ENCODE results near the gene PBX3. TPM values are rescaled to one million over a fixed set of nuclear protein-coding genes. Genes with fewer than 3 reads are reported as not detected.

PBX3 gene
- total and polyA plus RNA-seq, 9 of the 15 experiments (the other 6 are each of a cell fraction or from before 2014, with no cell fraction given) = 0.14 to 5.8 (median 0.92) TPM

- no peak for FAIRE-seq
- Histone ChIP-seq H3K27me3 (ENCODE audit: control insufficient read depth in 2 of 2, insufficient read depth in 2 of 2, low read length in 2 of 2) (peaks cover 10 to 44% of the 10 kb centered on the region in 2 experiments; a peak in 4 of 5 replicates), H3K9me3 (replicated peaks; ENCODE audit: control insufficient read depth, insufficient read depth, low read depth, low read length) (no peaks in the 10 kb centered on the region), H3K4me1 (replicated peaks in 1 of 2; ENCODE audit: control insufficient read depth in 2 of 2, insufficient read depth in 2 of 2, low read length in 2 of 2) (no peaks in the 10 kb centered on the region; a peak in 1 of 5 replicates), H3K27ac (ENCODE audit: extremely low read depth, low read depth, low read length) (no peak overlapping the region), H3K4me2 (ENCODE audit: insufficient read depth, low read length) (no peak overlapping the region), H3K36me3 (ENCODE audit: control insufficient read depth, insufficient read depth, low read length) (no peaks in the 10 kb centered on the region), H4K20me1 (replicated peaks; ENCODE audit: control insufficient read depth, insufficient read depth, low read length) (peaks cover 3% of the 10 kb centered on the region; the same call in 1 of the 2 replicates), H3K9me1 (ENCODE audit: control insufficient read depth, insufficient read depth, low read length) (no peaks in the 10 kb centered on the region), H3K79me2 (ENCODE audit: control insufficient read depth, insufficient read depth, low read length) (no peaks in the 10 kb centered on the region), H3K4me3 (no peak overlapping the region), H3K9ac (ENCODE audit: insufficient read depth in 1 of 2, low read depth in 2 of 2, low read length in 2 of 2) (no peak overlapping the region), H2AFZ (ENCODE audit: low read depth, low read length) (no peak overlapping the region)
- ATAC-seq = no peak
- BruUV-seq (replicated peaks) = no TSS peak
- 6% methylated on average over 9 of the region's 12 CpGs for WGBS (ENCODE audit: insufficient coverage, low coverage, missing lambda C conversion rate)
- CTCF ChIA-PET (ENCODE audit: low intra/inter-chr PET ratio) = no interaction called here
- POLR2A ChIA-PET = no interaction called here
- DNase-seq (ENCODE audit: extremely low read depth in 1 of 4, low spot score in 3 of 4) = no peak
- intact Hi-C loops (cut with micrococcal nuclease) (no loop called here), in situ Hi-C loops (cut with MboI) (no loop called here)
- TF ChIP-seq LCOR (CRISPR knock-in tag; IDR thresholded peaks at IDR 0.05) (no peak), HIVEP1 (CRISPR knock-in tag; IDR thresholded peaks at IDR 0.05) (no peak), ZKSCAN1 (IDR thresholded peaks at IDR 0.05; ENCODE audit: low read depth, low read length) (no peak), TAL1 (IDR thresholded peaks at IDR 0.05) (no peak), FOXM1 (IDR thresholded peaks at IDR 0.05; ENCODE audit: low read depth) (no peak), FOXM1 (CRISPR knock-in tag; IDR thresholded peaks at IDR 0.05; ENCODE audit: low read depth) (no peak), ZFPM2 (CRISPR knock-in tag; IDR thresholded peaks at IDR 0.05) (no peak)
- TF ChIP-seq, protein P1, sequence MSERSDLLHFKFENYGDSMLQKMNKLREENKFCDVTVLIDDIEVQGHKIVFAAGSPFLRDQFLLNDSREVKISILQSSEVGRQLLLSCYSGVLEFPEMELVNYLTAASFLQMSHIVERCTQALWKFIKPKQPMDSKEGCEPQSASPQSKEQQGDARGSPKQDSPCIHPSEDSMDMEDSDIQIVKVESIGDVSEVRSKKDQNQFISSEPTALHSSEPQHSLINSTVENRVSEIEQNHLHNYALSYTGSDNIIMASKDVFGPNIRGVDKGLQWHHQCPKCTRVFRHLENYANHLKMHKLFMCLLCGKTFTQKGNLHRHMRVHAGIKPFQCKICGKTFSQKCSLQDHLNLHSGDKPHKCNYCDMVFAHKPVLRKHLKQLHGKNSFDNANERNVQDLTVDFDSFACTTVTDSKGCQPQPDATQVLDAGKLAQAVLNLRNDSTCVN (CRISPR knock-in tag; IDR thresholded peaks at IDR 0.05) = no peak
- TF ChIP-seq, protein P2, sequence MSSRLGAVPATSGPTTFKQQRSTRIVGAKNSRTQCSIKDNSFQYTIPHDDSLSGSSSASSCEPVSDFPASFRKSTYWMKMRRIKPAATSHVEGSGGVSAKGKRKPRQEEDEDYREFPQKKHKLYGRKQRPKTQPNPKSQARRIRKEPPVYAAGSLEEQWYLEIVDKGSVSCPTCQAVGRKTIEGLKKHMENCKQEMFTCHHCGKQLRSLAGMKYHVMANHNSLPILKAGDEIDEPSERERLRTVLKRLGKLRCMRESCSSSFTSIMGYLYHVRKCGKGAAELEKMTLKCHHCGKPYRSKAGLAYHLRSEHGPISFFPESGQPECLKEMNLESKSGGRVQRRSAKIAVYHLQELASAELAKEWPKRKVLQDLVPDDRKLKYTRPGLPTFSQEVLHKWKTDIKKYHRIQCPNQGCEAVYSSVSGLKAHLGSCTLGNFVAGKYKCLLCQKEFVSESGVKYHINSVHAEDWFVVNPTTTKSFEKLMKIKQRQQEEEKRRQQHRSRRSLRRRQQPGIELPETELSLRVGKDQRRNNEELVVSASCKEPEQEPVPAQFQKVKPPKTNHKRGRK (tag; IDR thresholded peaks at IDR 0.05) = no peak
Observed at GRCh38 chr9:126014726-126015125, 267.6 kb downstream of the PBX3 start.
